IMR-90 (cell line): ENCODE results near the gene RAVER2. TPM values are rescaled to one million over a fixed set of nuclear protein-coding genes. Genes with fewer than 3 reads are reported as not detected.

ENCODE experiments used
- ATAC-seq: fragments of 200-7000 bp; cut with Tn5 transposase; 2 replicates; pipeline ENCODE4 v1.9.1; 2020; ENCODE audit warnings: low read depth, mild to moderate bottlenecking, moderate library complexity
- BruUV-seq: library from RNA; stranded (reverse); fragments of 400-500 nt; replicated peaks from 2 replicates; lab custom pipeline; 2021; lab: Mats Ljungman, UMichigan
- CTCF ChIA-PET: fragments of 300-600 bp; formaldehyde crosslinking; extraction: SDS; loops from one replicate; lab custom pipeline; 2021; ENCODE audit warnings: antibody characterized with exemption; lab: Yijun Ruan, JAX
- POLR2A ChIA-PET: fragments of 300-600 bp; sonication (Branson Sonifier 250); formaldehyde crosslinking; loops from one replicate; lab custom pipeline; 2022; ENCODE audit warnings: antibody characterized with exemption; ENCODE audit not compliant: unreplicated experiment; lab: Charles Lee
- DNase-seq: peaks from one replicate; pipeline ENCODE4 v3.0.0; 2013
- H2AFZ ChIP-seq: replicated peaks from 2 replicates; pipeline ENCODE3; 2013; ENCODE audit warnings: low read length, mild to moderate bottlenecking; ENCODE audit not compliant: poor library complexity
- H2AK5ac ChIP-seq: 2 replicates; pipeline ENCODE4 v1.6.1; 2013; ENCODE audit warnings: low read depth, low read length, inconsistent platforms
- H2AK9ac ChIP-seq: replicated peaks from 2 replicates; pipeline ENCODE3; 2013; ENCODE audit warnings: mild to moderate bottlenecking, low read depth, low read length, moderate library complexity; ENCODE audit not compliant: poor library complexity
- H2BK120ac ChIP-seq: 2 replicates; pipeline ENCODE4 v1.6.1; 2013; ENCODE audit warnings: low read depth, low read length, inconsistent platforms
- H2BK15ac ChIP-seq: 3 replicates; pipeline ENCODE4 v1.6.1; 2013; ENCODE audit warnings: low read depth, low read length, inconsistent platforms
- H2BK20ac ChIP-seq: 2 replicates; pipeline ENCODE4 v1.6.1; 2013; ENCODE audit warnings: low read depth, mild to moderate bottlenecking, inconsistent platforms, low read length, moderate library complexity
- H2BK5ac ChIP-seq: 2 replicates; pipeline ENCODE4 v1.6.1; 2013; ENCODE audit warnings: mild to moderate bottlenecking, low read depth, low read length, inconsistent platforms; ENCODE audit not compliant: poor library complexity, severe bottlenecking
- H3K14ac ChIP-seq: replicated peaks from 2 replicates; pipeline ENCODE4 v1.6.1; 2013; ENCODE audit warnings: low read depth, low read length, inconsistent platforms
- H3K18ac ChIP-seq: 2 replicates; pipeline ENCODE4 v1.6.1; 2013; ENCODE audit warnings: low read depth, low read length, control low read depth
- H3K23ac ChIP-seq: 2 replicates; pipeline ENCODE4 v1.6.1; 2013; ENCODE audit warnings: low read depth, low read length, inconsistent platforms
- H3K27ac ChIP-seq: 2 replicates; pipeline ENCODE4 v1.5.1; 2013; ENCODE audit warnings: mild to moderate bottlenecking, control low read depth, low read length; ENCODE audit not compliant: insufficient read depth
- H3K27me3 ChIP-seq: 2 replicates; pipeline ENCODE4 v1.6.1; 2013; ENCODE audit warnings: low read length; ENCODE audit not compliant: control insufficient read depth, insufficient read depth
- H3K36me3 ChIP-seq: 2 replicates; pipeline ENCODE4 v1.6.1; 2013; ENCODE audit warnings: low read length, mixed read lengths; ENCODE audit not compliant: control insufficient read depth, insufficient read depth
- H3K4ac ChIP-seq: 2 replicates; pipeline ENCODE4 v1.6.1; 2013; ENCODE audit warnings: low read depth, low read length, inconsistent platforms
- H3K4me1 ChIP-seq: 2 replicates; pipeline ENCODE4 v1.6.1; 2013; ENCODE audit warnings: low read length, mixed read lengths; ENCODE audit not compliant: control insufficient read depth, insufficient read depth
- H3K4me2 ChIP-seq: 2 replicates; pipeline ENCODE4 v1.6.1; 2013; ENCODE audit warnings: low read depth, mild to moderate bottlenecking, control low read depth, low read length, moderate library complexity
- H3K4me3 ChIP-seq: 2 replicates; pipeline ENCODE4 v1.5.1; 2013; ENCODE audit warnings: low read depth, mild to moderate bottlenecking, control low read depth, low read length, moderate library complexity; ENCODE audit not compliant: insufficient read depth
- H3K56ac ChIP-seq: 2 replicates; pipeline ENCODE4 v1.6.1; 2013; ENCODE audit warnings: low read length, inconsistent platforms; ENCODE audit not compliant: insufficient read depth; ENCODE audit errors: extremely low read depth
- H3K79me1 ChIP-seq, 2 experiments: 2 replicates each; pipeline ENCODE4 v1.6.1; 2013; ENCODE audit warnings: low read length in 2 of 2, inconsistent platforms in 1 of 2, low read depth in 1 of 2
- H3K9ac ChIP-seq: 2 replicates; pipeline ENCODE4 v1.6.1; 2013; ENCODE audit warnings: low read depth, low read length, control low read depth
- H3K9me1 ChIP-seq: 2 replicates; pipeline ENCODE4 v1.6.1; 2013; ENCODE audit warnings: low read length, inconsistent platforms; ENCODE audit not compliant: insufficient read depth
- H3K9me3 ChIP-seq: 2 replicates; pipeline ENCODE4 v1.6.1; 2013; ENCODE audit warnings: low read length; ENCODE audit not compliant: control insufficient read depth, insufficient read depth
- H4K20me1 ChIP-seq: 2 replicates; pipeline ENCODE4 v1.6.1; 2013; ENCODE audit warnings: low read length, inconsistent platforms; ENCODE audit not compliant: insufficient read depth
- H4K5ac ChIP-seq: 2 replicates; pipeline ENCODE4 v1.6.1; 2013; ENCODE audit warnings: mild to moderate bottlenecking, low read depth, low read length, control low read depth
- H4K8ac ChIP-seq, 2 experiments: 2 replicates each; pipeline ENCODE4 v1.6.1; 2013; ENCODE audit warnings: low read depth in 2 of 2, low read length in 2 of 2, control low read depth in 1 of 2, inconsistent platforms in 1 of 2
- H4K91ac ChIP-seq: 2 replicates; pipeline ENCODE4 v1.6.1; 2013; ENCODE audit warnings: low read depth, low read length, inconsistent platforms; ENCODE audit not compliant: insufficient read depth
- BHLHE40 ChIP-seq: fragments of 150-350 bp; IDR thresholded peaks from 2 replicates; pipeline ENCODE4 v1.6.1; 2016; ENCODE audit warnings: mild to moderate bottlenecking, low read depth, low read length
- CEBPB ChIP-seq: IDR thresholded peaks from 2 replicates; pipeline ENCODE4 v1.6.1; 2012; ENCODE audit warnings: low read depth, low read length, improper control_type of control experiment
- CHD1 ChIP-seq: IDR thresholded peaks from 2 replicates; pipeline ENCODE4 v1.6.1; 2012; ENCODE audit warnings: low read depth, low read length, improper control_type of control experiment
- CTCF ChIP-seq: conservative IDR thresholded peaks from 2 replicates; pipeline ENCODE4 v1.5.1; 2012; ENCODE audit warnings: mild to moderate bottlenecking, low read depth, low read length, improper control_type of control experiment
- ELK1 ChIP-seq: fragments of 150-350 bp; IDR thresholded peaks from 2 replicates; pipeline ENCODE4 v1.6.1; 2016; ENCODE audit warnings: low read depth, mild to moderate bottlenecking, low read length, moderate library complexity, borderline replicate concordance
- FOS ChIP-seq: fragments of 150-350 bp; IDR thresholded peaks from 2 replicates; pipeline ENCODE4 v1.6.1; 2016; ENCODE audit warnings: low read depth, low read length
- MAZ ChIP-seq: IDR thresholded peaks from 2 replicates; pipeline ENCODE4 v1.6.1; 2012; ENCODE audit warnings: low read depth, mild to moderate bottlenecking, low read length, improper control_type of control experiment, moderate library complexity, borderline replicate concordance
- MXI1 ChIP-seq: IDR thresholded peaks from 2 replicates; pipeline ENCODE4 v1.6.1; 2012; ENCODE audit warnings: low read depth, mild to moderate bottlenecking, low read length, moderate library complexity, borderline replicate concordance
- NFE2L2 ChIP-seq: fragments of 150-350 bp; IDR thresholded peaks from 2 replicates; pipeline ENCODE4 v1.6.1; 2016; ENCODE audit warnings: low read depth, mild to moderate bottlenecking, low read length
- POLR2A ChIP-seq: IDR thresholded peaks from 2 replicates; pipeline ENCODE4 v1.6.1; 2012; ENCODE audit warnings: mild to moderate bottlenecking, low read depth, low read length
- RAD21 ChIP-seq: IDR thresholded peaks from 2 replicates; pipeline ENCODE4 v1.6.1; 2012; ENCODE audit warnings: low read length, improper control_type of control experiment
- RCOR1 ChIP-seq: IDR thresholded peaks from 2 replicates; pipeline ENCODE4 v1.6.1; 2012; ENCODE audit warnings: mild to moderate bottlenecking, low read length, improper control_type of control experiment; ENCODE audit not compliant: insufficient replicate concordance
- RFX5 ChIP-seq: IDR thresholded peaks from 2 replicates; pipeline ENCODE4 v1.8.0; 2012; ENCODE audit warnings: low read depth, mild to moderate bottlenecking, low read length, moderate library complexity
- SMC3 ChIP-seq: fragments of 150-350 bp; IDR thresholded peaks from 2 replicates; pipeline ENCODE4 v1.6.1; 2016; ENCODE audit warnings: low read depth, mild to moderate bottlenecking, antibody characterized with exemption, low read length, moderate library complexity
- USF2 ChIP-seq: fragments of 150-350 bp; IDR thresholded peaks from 2 replicates; pipeline ENCODE4 v1.6.1; 2017; ENCODE audit warnings: mild to moderate bottlenecking, antibody characterized with exemption, low read length, low read depth
- WGBS, 2 experiments: methylation state at CpG; one replicate each; pipeline versions ENCODE4 v1.1.5 to v1.1.7; 2013; ENCODE audit warnings: missing lambda C conversion rate in 2 of 2; ENCODE audit not compliant: insufficient read length in 1 of 2; ENCODE audit errors: extremely low coverage in 2 of 2; 5-methylcytosine and 5-hydroxymethylcytosine counted together
- dilution Hi-C: fragments of 300-500 bp; cut with HindIII; formaldehyde crosslinking; loops from one replicate; pipeline ENCODE4 v1.14.3; 2018; ENCODE audit warnings: low sequenced_read_pairs; ENCODE audit not compliant: unreplicated experiment
- in situ Hi-C: fragments of 300-500 bp; cut with MboI; formaldehyde crosslinking; loops from 3 replicates; pipeline ENCODE4 v1.14.3; 2019; ENCODE audit warnings: low sequenced_read_pairs, inconsistent platforms, mixed read lengths
- intact Hi-C: fragments of 100-400 bp; cut with micrococcal nuclease; formaldehyde crosslinking; loops from 2 replicates; pipeline ENCODE4 v1.10.0; 2022
- polyA plus RNA-seq, 3 experiments: library from polyadenylated mRNA; depleted of rRNA; stranded (reverse); fragments of >200 nt; gene quantifications; 2 replicates each; pipeline ENCODE4 v1.2.3, GENCODE V29; 2012; ENCODE audit warnings: low replicate concordance in 1 of 3
- total RNA-seq: library from RNA; depleted of rRNA; stranded (reverse); fragments of >200 nt; gene quantifications from 2 replicates; pipeline ENCODE4 v1.2.3, GENCODE V29; 2012

The RAVER2 gene
- total and polyA plus RNA-seq, 2 of the 4 experiments (the other 2 are of a cell fraction): 3.7 to 6.1 TPM

GRCh38 chr1:64878931-64879611 lies 134.2 kb downstream of the RAVER2 start:
- BruUV-seq: no TSS peak
- H4K8ac ChIP-seq: peak overlapping the region in 1 of 2 experiments; percentile 17; a peak in 1 of 4 replicates
- H3K23ac ChIP-seq: no peak overlapping the region
- H3K36me3 ChIP-seq: peaks cover 30% of the 10 kb centered on the region
- H3K4ac ChIP-seq: no peak overlapping the region
- no peak overlapping the region for H3K4me2 ChIP-seq
- peaks cover 10% of the 10 kb centered on the region; the same call in 1 of the 2 replicates for H4K20me1 ChIP-seq
- DNase-seq (peak; percentile 50), ATAC-seq (0 out of 2 replicates have a peak, but pooled peaks have one; percentile 35)
- H3K79me1 ChIP-seq: peaks cover 8 to 42% of the 10 kb centered on the region in 2 experiments
- in situ Hi-C loops (no loop called here), dilution Hi-C loops (no loop called here), intact Hi-C loops (loop anchor here (5.0 kb wide), 2 partner anchors 88 to 128 kb away; partner anchors contain the start of gene JAK1)
- H2BK15ac ChIP-seq: no peak overlapping the region
- POLR2A ChIA-PET: no interaction called here
- H2AK9ac ChIP-seq: no peak overlapping the region
- peaks cover 3% of the 10 kb centered on the region for H3K4me1 ChIP-seq
- no peaks in the 10 kb centered on the region for H3K27me3 ChIP-seq
- no peak overlapping the region for H2BK5ac ChIP-seq
- no peak overlapping the region for H2BK20ac ChIP-seq
- CTCF ChIA-PET: no interaction called here
- no peak overlapping the region for H4K91ac ChIP-seq
- H3K9me1 ChIP-seq: peaks cover 10% of the 10 kb centered on the region
- no peak overlapping the region for H3K56ac ChIP-seq
- no peak overlapping the region for H4K5ac ChIP-seq
- WGBS, 2 experiments: no CpG with 5 or more reads among the region's 12 CpGs
- H3K4me3 ChIP-seq: no peak overlapping the region
- no peak overlapping the region for H2AFZ ChIP-seq
- no peak overlapping the region for H3K27ac ChIP-seq
- H2AK5ac ChIP-seq: peak overlapping the region; percentile 72; the same call in 1 of the 2 replicates
- H3K9me3 ChIP-seq: no peaks in the 10 kb centered on the region
- H2BK120ac ChIP-seq: no peak overlapping the region
- H3K18ac ChIP-seq: no peak overlapping the region
- H3K9ac ChIP-seq: no peak overlapping the region
- H3K14ac ChIP-seq: no peak overlapping the region; the same call in 1 of the 2 replicates
- TF ChIP-seq CTCF (no peak), ELK1 (no peak), POLR2A (no peak), NFE2L2 (no peak), RCOR1 (no peak), FOS (no peak), CEBPB (no peak), RAD21 (no peak), RFX5 (no peak), MXI1 (no peak), BHLHE40 (no peak), CHD1 (no peak), SMC3 (no peak), USF2 (no peak), MAZ (no peak)
